ENCODE data around the gene NTSR1.

NTSR1 gene

DNA sequence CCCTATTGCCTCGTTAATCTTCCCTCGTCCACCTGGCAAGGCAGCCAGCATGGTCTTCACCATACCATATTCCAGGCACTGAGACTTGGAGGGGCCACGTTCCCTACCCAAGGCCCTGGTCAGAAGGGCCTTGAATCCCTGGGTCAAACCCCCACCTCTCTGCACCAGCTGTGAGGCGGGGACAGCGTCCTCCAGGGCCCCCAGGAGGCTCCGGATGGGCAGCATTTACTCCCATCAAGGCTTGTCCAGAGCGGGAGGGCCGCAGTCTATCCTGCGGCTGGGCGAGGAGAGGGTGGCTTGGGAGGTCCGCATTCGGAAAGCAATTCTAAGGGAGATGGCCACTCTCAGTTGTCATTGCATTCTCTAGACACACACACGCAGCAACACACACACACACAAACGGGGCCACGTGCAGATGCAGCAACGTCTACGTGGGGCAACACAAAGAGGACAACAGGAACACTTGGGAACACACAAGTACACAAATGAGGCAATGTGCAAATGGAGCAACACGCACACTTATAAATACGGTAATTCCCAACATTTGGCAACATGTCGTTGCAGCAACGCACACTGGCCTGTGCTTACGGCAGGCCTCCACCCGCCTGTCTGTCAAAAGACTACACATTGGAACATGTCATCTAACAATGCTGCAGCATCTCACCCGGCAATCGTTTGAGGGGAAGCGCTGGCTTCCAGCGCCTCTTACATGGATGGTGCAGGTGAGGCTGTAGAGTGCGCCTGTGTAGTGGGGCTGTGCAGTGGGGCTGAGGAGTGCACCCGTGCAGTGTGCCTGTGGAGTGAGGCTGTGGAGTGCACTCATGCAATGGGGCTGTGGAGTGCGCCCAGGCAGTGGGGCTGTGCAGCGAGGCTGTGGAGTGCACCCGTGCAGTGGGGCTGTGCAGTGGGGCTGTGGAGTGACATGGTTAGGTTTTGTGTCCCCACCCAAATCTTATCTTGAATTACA lies 12.9 kb upstream of the NTSR1 start:
- no peak for DNase-seq

DNA sequence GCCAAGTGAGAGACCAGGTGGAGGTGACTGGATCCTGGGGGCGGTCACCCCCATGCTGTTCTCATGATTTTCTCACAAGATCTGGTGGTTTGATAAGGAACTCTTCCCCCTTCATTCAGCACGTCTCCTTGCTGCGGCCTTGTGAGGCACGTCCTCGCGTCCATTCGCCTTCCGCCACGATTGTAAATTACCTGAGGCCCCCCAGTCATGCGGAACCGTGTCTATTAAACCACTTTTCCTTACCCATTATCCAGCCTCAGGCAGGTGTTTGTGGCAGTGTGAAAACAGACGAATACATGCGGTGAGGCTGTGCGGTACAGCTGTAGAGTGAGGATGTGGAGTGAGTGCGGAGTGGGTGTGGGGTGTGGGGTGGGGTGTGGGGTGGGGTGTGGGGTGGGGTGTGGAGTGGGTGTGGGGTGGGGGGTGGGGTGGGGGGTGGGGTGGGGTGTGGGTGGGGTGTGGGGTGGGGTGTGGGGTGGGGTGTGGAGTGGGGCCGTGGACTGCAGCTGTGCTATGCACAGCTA lies 12.1 kb upstream of the NTSR1 start:
- peak; percentile 34 for DNase-seq

DNA sequence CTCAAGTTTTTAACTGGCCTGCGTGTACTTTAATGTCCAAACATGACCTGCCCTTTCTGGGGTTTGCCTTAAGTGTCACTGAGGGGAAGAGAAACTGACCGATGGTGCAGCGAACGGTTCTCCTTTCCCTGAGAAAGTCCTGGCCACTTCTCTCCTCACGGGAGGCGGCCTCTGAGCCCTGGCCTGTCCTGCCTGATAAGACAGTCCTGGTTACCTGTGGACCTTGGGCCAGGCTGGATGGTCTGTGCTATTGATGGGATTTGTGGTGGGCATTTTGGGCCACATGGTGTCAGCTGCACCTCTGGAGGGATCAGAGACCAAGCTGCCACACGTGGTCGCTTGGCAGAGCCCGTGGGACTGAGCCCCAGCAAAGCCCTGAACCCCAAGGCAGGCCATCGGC lies 11.6 kb upstream of the NTSR1 start:
- DNase-seq = no peak

DNA sequence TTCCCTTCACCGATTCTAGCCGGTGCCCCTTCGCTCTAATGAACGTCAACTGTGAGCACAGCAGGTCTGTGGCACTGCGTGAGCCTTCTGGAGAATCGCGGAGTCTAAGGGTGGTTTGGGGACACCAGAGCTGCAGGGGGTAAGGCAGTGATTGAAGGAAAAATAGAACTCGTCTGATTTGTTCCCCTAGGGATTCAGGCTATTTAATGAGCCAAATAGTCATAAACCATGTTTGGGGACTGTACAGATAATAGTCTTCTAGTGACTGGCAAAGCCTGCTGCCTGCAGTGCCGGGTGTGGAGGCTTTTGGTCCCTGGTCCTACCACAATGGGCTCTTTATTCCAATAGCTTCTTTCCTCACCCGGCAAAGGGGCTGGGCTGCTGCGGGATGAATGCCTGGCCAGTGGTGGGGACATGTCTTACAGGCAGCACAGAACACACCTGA lies 11.1 kb upstream of the NTSR1 start:
- DNase-seq = peak; percentile 79

DNA sequence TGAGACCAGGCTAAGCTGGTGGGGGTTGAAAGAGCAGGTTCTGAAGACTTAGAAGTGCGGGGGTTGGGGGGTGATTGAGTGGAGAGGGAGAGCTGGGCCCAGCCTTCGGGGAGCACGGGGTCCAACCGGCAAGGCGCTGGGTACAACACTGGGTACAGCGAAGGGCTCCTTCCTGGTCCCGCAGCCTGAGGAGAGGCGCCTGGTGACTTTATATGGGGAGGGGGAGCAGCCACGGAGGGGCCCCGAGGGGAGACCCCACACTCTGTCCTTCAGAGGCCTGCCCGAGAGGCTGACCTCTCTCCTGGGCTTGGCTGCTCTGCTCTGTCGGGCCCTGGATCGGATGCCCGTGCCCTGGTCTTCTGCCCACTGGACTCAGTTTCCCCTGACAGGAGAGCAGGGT lies 10.4 kb upstream of the NTSR1 start:
- no peak for DNase-seq

DNA sequence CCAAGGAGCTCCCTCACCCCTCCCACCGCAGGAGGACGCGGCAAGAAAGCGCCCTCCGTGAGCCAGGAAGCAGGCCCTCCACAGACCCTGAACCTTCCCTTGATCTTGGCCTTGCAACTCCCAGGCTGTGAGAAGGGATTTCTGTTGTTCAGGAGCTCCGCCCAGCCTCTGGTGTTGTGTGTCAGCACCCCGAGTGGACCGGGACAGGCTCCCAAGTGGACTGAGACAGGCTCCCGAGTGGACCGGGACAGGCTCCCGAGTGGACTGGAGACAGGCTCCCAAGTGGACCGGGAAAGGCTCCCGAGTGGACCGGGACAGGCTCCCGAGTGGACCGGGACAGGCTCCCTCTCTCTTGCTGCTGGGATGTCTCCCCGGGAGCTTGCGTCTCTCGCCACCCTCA lies 9.3 kb upstream of the NTSR1 start:
- DNase-seq = no peak

DNA sequence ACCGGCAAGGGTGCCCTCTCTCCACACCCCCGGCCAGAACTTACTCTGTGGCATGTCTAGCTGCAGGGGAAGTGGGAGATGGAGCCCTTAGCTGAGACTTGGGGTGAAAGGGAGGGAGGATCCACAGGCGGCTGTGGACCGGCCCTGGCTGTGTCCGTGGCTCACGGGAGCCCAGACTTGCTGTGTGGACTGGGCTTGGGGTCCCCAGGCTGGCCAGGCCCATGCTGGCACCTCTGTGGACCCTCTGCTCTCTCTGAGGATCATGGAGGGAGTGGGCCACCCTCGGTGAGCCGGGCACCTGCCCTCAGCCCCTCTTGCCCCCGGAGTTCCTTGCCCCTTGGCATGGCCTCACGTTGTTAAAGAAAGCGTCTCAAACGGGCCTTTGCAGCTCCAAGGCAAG lies 8.9 kb upstream of the NTSR1 start:
- DNase-seq = no peak

DNA sequence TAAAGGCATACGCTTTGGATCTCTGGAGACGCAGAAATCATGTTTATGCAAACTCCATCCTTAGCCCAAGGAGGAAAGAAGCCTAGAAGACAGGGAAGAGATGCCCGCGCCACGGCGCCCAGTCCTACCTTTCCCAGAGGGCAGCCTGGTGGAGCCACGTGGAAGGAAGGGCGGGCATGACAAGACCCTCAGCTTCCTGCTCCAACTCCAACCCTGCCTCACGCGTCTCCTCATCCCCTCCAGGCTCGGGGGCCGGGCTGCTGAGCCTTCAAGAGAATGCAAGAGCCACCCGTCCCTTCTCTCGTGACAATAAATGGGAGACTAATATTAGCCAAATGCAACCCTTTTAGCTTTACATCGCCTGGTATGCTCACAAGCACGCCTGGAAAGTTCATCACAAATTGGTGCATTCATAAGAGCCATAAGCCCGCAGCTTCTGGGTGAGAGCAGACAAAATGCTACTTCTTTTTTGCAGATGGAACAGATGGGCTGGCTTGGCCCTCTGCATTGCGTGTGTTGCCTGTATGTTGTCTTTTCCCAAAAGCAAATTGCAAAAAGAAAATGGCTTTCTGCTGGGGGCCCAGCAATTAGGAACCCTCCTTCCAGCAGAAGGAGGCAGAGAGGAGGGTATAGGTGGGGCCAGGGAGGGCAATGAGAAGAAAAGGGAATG lies 8.2 kb upstream of the NTSR1 start:
- DNase-seq = no peak

DNA sequence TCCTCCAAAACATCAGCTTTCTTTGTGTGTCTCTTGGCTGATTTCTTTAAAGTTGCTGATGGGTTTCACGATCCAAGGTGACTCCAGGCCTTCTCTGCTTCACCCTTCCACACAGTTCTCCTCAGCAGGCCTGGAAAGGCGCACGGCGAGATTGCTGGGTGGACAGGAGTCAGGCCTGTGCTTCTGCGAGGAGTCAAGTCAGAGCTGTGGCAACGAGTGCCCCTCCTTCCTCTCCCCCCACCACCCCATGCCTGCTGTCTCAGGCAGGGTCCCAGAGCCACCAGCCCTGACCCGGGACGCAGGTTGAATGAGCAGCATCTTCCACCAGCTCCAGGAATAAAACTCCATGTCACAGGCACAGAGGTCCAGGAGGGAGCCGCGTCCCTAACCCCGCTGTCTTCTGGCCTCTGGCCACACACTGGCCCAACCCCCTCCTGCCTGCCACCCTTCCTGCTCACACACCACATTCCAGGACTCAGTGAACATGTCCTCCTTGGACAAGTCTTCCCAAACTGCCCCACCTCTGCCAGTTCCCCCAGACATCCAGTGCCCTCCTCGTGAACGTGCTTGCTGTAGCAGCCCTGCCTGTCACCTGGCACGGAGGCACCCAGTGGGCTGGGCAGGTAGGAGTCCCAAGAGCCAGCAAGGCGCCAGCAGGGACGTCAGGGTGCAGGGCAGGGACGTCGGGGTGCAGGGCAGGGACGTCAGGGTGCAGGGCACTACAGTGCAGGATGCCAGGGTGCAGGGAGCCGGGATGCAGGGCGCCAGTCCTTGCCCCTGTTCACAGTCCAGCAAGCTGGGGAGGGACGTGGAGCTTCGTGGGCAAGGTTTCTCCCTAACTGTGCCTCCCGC lies 7.2 kb upstream of the NTSR1 start:
- no peak for DNase-seq

DNA sequence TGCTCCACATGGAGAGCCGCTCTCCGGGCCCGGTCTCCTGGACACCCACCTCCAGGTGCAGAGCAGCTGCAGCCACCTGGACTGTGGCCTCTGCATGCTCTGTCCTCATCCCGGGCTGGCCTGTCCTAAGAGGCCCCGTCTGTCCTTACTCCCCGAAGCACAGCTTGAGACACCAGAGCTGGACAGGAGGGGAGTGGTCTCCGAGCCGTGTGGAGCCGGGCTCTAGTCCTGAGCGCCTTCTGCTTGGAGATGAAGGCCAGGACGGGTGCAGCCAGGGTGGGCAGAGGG lies 6.7 kb upstream of the NTSR1 start:
- no peak for DNase-seq

DNA sequence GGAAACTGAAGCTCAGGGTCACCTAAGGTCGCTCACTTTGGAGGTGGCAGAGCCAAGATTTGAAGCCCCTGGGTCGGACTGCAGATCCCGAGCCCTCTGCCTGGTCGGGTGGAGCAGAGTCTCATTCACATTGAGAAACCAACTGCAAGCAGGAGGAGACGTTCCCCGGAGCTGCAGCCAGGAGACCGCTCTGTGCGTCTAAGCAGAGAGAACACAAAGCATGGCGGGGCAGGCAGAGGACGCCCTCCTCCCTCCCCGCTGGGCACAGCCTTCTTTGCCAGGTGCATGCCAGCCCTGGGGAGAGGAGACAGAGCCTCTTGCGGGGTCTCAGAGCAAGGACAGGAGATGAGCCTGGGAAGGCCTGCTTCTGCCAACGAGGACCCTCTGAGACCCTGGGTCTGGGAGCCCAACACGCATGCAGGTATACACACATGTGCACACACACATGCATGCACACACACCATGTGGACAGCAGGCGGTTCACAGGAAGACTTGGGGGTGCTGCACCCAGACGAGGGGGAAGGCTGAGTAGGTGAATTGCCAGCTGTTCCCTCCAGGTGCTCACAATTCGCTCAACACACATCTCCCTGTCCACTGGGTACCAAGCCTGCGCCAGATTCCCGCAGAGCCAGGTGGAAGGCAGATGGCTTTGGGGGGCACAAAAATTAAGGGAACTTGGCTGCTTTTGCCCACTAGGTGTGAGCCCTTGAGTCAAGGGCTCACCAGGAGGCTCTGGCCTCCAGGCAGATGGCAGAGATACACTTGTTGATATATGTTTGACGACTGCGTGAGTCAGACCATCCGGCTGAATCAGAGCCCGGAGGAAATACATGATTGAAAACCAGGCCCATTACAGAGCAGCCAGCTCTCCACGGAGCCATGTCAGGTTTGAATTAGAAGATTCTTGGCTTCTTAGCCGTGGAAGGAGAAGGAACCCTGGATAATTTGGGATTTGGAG lies 5.5 kb upstream of the NTSR1 start:
- no peak for DNase-seq

DNA sequence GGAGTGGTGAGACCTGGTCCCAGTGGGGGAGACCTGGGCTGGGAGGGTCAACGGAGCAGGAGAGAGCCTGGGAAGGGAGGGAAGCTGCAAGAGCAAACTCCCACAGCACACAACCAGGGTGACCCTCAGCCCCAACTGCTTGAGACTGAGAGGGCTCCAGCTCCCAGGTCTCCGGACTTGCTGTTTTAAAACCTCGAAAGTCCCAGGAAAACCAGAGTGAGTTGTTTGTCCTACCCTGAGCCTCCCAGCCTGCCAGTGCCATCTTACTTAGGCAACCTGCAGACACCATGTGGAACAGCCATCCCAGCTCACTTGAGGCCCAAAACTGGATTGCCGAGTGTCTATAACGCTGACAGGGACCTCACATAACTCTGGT lies 4.8 kb upstream of the NTSR1 start:
- DNase-seq = no peak

DNA sequence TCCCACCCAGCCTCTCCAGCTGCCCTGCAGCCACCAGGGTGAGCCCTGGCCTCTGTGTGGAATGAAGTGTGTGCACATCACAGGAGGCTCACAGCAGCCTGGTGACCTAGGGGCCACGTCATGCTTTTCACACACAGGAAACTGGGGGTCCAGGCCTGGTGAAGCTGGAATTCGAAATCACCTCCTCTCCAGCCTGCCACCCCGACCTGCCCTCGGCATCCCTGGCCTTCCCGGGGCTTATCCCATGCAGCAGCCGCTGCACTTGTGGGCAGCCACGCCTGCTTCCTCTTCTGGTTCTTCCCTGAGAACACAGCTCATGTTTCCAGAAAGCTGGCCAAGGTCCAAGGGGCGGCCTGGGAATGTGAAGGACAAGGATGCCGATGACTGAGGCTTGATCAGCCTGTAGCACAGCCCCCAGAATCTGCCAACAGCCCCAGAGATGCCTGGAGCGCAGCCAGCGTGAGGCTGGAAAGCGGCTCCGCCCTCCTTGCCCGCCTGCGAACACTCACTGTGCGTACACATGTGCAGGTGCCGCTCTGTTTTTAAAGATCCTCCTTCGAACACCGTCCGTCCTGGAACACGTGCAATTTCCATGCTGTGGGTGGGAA lies 4.2 kb upstream of the NTSR1 start:
- DNase-seq = peak; percentile 49

DNA sequence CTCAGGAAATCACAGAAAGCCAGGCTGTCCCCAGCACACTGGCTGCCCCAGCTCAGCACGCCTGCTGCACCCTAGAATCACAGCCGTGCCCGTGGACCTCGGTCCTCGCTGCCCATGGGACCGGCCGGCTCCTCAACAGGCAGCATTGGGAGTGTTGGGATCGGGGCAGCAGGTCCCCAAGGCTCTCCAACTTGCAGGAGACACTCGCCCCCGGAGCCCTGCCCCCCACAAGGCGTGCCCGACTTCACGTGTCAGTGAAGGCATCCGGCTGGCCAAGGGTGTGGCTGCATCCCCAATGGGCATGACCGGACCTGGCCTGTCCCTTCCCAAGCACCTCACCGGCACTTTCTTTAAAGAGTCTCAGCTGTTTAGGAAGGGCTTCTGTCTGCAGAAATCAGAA lies 3.0 kb upstream of the NTSR1 start:
- no peak for DNase-seq

DNA sequence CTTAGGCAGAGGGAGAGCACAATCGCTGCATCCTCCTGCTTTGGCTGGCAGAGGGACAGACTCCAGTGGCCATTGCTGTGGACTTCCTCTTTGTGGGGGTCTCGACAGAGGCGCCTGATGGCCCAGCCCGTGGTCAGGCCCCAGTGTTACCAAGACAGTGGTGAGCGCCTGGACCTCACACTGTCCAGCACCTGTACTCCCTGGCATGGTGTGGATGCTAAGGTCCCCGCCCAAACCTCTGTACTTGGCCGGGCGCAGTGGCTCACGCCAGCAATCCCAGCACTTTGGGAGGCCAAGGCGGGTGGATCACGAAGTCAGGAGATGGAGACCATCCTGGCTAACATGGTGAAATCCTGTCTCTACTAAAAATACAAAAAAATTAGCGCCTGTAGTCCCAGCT lies 2.3 kb upstream of the NTSR1 start:
- DNase-seq = no peak

DNA sequence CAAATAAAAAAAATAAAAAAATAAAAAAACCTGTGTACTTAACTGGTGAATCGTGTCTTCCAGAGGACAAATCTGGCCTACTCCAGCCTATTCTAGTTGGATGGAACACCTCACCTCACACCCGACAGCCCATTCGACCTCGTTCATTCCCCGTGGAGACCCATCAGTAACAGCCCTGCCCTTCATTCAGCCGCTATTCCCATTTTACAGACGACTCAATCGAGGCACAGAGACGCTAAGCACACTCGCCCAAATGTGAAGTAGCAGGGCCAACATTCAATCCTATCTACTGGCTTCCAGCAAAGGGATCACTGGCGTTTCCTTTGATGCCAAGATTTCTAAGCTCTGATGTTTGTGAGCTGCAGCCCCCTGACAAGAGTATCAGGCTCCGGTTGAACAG lies 1.8 kb upstream of the NTSR1 start:
- DNase-seq = no peak

DNA sequence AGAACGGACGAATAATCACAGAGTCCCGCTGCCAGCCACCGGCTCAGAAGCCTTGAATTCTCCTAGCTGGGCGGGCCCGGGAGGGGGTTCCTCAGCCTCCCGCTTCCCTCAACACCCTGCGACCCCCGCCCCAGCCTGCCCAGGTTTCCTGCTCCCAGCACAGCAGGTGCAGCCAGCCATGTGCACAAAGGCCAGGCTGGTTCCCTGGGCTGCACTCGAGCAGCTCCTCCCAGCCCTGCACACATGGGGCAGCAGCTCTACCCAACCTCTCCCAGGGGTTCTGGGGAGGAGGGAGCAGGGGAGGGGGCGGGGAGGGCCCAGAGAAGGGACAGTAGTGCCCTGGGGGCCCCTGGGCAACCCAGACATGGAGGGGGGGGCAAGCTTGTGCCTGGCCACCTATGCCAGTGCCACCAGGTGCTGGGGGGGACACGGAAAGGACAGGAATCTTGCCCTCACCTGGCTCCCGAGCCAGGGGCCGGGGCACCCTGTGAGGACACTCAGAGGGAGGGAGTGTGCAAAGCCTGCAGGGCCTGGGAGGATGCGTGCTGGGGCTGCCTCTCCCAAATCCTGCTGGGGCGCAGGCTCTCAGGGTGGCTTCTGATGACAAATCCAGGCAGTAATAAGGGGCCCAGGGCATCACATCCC lies 1.2 kb upstream of the NTSR1 start:
- DNase-seq = no peak

DNA sequence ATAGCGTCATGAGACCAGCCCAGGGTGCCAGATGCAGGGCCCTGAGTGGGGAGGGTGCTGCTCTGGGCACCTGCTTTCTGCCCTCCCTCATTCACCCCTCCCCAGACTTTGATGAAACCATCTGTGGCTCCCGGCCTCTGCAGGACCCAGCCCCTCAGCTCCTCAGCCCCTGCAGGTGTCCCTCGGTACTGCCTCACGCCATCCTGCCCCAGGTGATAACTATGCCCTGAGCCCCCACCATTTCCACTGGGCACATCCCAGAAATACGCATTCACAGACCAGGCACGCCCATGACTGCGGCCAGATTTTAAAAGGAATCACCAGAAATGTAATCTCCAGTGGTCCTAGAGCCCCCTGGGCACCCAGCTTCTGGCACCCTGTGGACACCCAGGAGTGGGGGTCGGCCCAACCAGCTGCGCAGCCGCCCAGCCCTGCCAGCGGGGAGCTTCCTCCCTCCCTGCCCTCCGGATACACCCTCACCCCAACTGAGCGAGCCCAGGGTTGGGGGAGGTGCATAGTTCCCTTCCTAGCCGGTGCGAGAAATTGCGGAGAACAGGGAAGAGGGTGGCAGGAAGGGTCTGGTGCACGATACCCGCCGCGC lies 615 bp upstream of the NTSR1 start:
- DNase-seq = peak; percentile 13

DNA sequence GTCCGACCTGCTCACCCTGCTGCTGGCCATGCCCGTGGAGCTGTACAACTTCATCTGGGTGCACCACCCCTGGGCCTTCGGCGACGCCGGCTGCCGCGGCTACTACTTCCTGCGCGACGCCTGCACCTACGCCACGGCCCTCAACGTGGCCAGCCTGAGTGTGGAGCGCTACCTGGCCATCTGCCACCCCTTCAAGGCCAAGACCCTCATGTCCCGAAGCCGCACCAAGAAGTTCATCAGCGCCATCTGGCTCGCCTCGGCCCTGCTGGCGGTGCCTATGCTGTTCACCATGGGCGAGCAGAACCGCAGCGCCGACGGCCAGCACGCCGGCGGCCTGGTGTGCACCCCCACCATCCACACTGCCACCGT lies 885 bp downstream of the NTSR1 start:
- DNase-seq = no peak

DNA sequence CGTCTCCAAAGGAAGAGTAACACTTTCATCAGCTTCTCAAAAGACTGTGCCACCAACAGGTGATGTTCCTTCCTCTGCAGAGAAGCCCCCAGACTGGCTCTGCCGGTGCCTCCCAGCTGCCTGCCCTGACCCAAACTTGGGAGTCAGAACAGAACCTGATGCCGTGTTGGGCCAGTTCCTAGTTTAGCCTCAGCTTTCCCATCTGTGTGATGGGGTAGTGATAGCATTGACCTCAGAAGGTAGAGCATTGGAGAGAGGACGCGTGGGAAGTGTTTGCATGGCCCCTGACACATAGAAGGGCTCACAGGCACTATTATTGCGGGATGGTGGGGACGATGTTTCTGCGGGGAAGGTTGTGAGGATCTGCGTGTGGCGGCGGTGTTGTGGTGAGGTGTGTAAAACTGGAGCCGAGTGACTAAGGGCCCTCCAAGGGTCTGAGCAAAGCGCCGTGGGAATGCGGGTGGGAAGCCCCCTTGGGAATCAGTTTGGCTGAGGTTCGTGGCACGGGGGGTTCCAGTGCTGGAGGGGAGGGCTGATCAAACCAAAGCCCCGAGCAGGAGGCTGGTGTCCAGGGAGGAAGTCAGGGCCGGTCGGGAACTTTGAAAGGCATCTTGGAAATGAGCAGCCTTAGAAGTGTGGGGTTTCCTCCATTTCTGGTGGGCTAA lies 1.7 kb downstream of the NTSR1 start:
- no peak for DNase-seq

All from NCI-H526 treated with DMSO at 0.1 percent for 48 hours (cell line).